GM21367 (cell line): ENCODE measurements around the gene OR6S1.

Experiments used
- ATAC-seq: cut with Tn5 transposase; IDR thresholded peaks from one replicate; pipeline ENCODE4 v1.9.1; 2021; ENCODE audit not compliant: unreplicated experiment

Gene OR6S1, protein sequence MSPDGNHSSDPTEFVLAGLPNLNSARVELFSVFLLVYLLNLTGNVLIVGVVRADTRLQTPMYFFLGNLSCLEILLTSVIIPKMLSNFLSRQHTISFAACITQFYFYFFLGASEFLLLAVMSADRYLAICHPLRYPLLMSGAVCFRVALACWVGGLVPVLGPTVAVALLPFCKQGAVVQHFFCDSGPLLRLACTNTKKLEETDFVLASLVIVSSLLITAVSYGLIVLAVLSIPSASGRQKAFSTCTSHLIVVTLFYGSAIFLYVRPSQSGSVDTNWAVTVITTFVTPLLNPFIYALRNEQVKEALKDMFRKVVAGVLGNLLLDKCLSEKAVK

DNA sequence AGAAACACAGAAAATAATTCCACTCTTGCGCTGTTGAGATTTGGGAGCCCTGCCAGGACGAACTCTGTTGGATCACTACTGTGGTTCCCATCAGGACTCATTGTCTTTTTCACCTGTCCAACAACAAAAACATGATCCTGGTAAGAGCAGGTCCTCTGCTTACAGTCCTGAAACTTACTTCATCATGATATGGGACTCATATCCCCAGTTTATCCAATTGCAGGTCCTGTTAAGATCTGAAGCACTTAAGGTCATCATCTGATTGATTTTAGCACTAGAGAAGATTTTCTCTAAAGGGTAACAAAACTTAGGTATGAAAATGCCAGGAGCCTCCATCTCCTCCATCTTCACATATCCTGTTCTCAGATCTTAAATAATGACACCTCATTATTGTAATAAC lies at the start of gene OR6S1:
Gene OR6S1, minus strand, starts transcription at position 101 of the 400 bp plus-strand sequence. Its CDS starts 0 bp downstream, at position 101.
- ATAC-seq: no peak

DNA sequence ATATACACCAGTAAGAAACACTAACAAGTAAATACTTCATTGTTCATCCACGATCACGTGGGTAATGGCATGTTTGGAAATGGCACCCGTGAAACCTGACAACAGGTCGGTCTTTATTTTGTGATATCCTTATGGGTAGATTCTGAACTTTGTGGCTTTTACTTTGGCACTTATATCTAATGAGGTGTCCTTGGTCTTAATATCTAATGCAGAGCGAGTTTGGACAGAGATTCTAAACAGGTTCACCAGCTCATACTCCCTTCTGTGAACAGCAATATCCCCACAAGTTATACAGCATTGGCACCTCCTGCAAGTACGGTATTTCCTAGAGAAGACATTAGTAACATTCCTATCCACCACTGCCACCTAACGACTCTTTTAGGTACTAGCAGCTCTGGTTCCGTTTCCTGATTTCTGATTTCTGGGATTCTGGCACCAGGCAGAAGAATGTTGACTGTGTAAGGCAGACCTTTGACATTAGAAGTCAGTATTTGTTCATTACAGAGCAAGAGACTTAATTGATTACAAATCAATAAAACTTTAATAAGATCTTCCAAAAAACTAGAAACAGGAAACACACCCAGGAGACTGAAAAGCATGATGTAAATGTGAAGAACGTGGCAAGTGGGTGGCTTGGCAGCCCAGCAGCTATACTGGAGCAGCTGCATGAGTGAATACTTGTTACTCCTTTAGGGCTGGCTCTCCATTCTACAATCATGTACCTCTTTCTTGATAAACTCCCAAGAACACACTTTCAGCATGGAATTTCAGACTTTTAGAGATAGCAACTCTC lies 49.6 kb upstream of the OR6S1 start:
- no peak for ATAC-seq

- ATAC-seq: no peak
These were observed 46.8 kb upstream of the OR6S1 start, which contains the start of gene ANG for GRCh38 chr14:20688167-20688839. Gene ANG (plus strand): TSS chr14:20688764. CDS start chr14:20693565, 4,801 bp downstream.

DNA sequence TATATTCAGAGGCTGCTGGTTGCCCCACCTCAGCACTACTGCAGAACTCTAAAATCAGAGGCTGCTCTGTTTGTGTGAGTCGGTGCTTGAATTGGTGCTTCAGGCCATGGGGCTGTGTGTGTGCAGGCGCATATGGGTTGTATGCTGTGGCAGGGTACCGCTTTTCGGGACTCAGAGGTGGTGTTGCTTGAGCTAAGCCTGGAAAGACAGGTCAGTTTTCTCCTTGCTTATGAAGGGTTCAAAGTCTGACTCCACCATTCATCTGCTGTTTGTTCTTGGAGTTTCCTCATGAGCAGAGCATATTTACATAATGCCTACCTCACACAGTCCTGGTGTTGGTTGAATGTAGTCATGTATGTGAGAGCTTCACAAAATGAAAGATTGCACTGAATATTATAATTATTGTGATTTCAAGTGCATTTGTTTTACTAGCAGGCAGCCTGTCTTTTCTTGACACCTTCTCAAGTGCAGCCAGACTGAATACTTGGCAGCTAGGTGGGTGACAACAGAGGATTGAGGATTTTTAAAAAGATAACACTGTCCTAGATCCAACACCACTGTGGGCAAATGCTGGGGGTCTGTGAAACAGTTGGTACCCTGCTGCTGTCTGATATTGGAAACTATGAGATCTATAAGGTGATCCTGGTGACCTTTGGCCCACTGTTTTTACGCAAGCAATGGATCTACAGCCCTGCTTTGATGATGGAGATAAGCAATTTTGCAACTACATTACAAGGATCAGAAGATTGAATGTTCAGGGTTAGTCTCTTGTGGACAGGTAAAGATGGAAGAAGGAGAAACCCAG lies 46.1 kb upstream of the OR6S1 start:
- ATAC-seq: no peak

DNA sequence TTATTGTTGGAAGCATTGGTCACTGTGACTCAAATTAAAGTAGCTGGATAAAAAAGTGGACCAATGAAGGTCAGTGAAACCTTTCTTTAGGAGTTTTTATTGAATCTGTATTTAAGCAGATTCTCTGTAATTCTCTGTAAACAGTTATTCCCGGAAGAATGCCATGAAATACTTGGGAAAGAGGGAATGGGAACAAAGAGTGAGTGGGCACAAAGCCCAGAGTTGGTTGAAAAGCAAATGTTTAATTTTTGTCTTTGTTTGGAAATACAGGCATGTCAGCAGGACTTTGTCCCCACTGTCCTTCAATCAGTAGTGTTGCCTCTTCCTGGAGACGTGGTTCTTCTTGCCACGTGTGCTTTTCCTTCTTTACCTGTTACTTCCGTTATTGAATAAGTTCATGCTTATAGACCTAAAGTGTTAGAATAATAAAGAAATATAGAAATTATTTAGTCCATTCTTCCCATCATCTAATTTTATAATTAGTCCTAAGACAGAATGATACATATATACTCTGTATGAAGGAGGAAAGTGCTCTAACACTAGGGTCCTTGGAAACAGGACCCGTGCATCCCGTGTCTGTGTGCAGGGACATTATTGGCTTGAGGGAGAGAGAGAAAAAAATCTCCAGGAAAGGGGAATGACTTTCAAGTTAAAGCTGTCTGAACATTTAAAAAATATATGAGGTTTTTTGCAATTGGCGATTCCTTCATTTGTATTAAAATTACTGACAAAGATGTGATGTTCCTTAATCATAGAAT lies 45.1 kb upstream of the OR6S1 start:
- ATAC-seq: no peak

DNA sequence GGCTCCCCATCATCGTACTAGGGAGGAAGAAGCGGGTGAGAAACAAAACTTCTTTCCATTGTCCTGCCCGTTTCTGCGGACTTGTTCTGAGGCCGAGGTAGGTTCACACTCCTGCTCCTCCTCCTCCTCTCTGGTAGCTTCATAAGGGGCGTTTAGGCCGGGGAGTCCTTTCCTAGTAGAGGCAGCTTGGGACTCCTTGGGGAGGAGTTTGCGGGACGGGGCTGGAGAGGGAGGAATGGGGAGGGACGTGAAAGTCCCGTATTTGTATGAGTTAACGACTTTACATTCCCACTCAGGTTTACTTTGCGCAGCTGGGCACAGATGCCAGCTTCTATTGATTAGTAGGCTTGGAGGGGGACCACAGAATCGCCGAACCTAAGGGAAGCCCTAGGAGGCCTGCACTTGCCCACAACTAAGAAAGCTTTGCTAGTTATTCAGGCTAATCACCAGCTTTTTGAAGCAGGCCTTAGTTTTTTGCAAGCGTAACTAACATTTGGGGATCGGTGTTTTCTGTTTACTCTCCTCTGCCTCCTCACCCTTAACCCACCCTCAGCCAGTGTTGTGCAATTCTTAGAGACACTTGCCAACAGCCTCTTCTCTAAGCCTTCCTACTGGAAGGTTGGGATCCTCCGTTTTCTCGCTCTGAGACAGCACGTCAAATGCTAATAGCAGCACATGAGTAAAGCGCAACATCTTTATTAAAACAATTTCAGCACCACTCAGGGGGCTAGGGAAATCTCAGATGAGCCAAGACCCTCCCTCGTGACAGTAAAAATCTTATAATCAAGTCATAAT lies 43.4 kb upstream of the OR6S1 start:
- no peak for ATAC-seq

DNA sequence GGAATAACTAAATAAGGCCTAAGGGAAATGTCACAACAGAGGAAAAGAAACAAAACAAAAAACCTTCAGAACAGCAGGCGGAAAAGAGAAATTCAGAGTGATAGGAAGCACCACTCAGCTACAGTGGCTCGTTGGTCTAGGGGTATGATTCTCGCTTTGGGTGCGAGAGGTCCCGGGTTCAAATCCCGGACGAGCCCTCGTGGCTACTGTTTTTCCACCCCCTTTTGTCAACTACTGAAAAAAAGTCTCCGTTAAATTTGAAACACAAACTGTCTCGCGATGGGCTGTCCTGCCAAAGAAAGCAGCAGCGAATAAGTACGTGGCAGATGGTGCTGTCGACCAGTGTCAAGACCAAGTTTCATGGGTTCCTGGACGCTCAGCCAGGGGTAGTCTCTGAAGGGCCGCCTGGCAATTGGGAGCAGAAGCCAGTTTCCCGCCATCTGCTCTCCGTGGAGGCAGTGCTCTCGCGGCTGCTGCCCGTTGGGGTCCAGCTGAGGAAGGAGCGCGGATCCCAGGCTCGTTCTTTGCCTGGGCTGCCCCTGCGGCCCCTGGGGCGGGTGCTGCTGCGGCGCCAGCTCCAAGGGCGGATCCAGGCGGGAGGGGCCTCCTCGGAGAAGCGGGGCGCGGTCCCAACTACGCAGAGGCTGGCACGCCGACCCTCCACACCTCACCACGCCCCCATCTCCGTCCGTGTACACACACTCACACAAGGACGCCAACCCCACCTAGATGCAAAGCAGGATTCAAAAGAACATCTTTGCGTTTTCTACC lies 42.6 kb upstream of the OR6S1 start, which contains the start of gene RNASE4:
Gene RNASE4, plus strand, starts transcription at position 670 of the 771 bp plus-strand sequence. CDS start 14,812 bp downstream, outside the sequence.
- ATAC-seq: peak; percentile 29

- peak; percentile 21 for ATAC-seq
These were observed 41.8 kb upstream of the OR6S1 start for GRCh38 chr14:20683125-20683890.

DNA sequence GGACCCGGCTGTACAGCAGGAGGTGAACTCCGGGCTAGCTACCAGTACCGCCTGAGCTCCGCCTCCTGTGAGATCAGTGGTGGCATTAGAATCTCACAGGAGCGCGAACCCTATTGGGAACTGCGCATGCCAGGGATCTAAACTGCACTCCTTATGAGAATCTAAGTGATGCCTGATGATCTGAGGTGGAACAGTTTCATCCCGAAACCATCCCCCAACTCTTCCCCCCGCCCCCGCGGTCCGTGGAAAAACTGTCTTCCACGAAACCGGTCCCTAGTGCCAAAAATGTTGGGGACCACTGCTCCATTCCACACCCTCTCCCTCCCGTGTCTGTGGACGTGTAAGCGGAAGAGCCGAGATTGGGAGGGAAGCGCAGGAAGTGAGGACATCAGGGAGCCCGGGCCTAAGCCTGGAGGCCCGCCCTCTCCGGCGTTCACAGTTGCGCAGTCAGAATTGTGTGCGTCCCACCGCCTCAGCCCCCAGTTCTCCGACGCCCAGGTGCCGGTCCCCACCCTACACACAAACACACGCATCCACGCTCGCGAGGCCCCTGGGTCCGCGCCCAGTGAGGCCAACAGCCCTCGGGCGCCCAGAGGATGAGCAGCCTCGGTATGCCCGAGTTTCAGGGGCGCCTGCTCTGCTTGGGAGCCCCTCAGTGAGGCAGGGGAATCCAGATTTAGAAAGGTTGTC lies 41.1 kb upstream of the OR6S1 start:
- ATAC-seq: peak; percentile 29

DNA sequence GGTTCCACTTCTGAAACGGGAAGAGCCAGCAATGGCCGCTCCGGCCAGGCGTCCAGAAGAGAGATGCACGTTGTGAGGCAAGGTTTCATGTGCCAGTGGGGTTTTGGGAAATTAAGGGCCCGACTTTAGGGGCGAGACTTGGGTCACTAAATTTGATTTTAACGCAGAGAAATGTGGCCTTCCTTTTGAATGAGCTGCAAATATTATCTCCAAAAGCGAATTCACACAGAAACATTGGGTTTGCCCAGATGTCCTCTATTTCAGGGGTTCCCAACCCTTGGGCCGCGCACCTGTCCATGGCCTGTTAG lies 40.6 kb upstream of the OR6S1 start:
- no peak for ATAC-seq

DNA sequence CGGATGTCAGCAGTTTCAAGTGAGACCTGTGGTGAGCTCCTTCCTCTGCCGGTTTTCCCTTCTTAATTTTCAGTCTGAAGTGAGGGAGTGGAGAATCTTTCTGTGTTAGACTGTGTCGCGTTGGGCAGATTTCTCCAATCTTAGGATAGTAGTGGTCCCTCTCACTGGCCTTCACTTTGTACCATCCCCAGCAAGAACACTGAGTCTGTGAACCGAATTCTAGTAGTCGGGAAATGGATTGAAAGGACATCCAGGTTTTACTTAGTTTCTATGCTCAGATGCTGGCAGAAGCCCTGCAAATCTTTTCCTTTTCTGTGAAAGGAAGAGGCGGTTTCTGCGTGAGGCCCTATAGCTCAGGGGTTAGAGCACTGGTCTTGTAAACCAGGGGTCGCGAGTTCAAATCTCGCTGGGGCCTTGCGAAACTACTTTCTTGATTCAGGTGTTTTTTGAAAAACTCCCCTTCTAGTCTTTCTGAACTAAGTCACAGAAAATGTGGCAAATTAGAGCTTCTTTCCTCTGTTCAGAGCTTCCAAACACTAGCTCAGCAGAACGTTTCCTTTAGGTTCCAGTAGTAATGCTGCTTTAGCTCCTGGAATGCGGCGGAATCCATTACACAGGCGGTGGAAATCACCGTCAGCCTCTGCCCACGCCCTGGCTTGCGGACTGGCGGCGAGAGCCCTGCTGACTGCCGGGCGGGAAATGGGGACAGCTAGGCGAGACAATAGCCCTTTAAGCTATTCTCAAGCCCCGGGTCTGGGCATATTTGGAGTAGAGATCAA lies 40.0 kb upstream of the OR6S1 start:
- ATAC-seq: peak; percentile 26

DNA sequence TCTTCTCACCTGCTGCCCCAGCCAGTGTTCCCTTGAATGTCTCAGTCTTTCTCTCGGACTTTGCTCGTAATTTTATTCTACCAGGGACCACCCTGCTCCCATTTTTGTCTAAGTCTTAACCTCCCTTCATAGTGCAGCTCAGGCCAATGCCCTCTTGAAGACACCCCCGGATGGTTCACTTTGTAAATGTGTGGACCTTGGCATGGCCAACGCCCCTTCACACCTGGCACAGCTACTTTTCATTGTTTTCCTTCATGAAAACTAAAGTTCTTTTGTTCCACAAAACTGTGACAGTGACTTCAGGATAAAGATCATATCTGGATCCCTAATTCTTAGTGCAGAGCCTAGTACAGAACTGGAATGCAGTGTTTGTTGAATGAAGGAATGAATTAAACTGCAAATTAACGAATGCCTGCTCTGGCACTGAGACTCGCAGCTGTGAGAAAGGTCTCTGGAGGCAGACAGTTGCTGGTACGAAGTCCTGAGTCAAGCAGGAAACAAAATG lies 39.4 kb upstream of the OR6S1 start:
- no peak for ATAC-seq

DNA sequence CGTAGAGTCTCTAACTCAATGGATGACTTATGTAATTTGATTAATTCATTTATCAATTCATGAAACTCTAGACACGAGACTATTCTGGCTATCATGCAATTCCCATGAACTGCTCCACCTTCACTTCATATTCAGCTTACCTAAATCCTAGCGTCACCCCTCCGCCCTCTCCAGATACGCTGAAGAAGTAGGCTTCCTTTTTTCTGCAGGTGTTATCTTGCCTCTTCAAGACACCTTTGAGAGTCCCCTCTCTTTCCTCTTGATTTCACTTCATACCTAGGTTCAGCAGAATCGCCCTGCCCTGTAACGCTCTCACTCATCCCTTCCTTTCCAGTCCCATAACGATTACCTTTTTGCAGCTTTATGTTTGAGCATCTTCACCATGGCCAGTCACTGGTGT lies 38.9 kb upstream of the OR6S1 start:
- no peak for ATAC-seq

- no peak for ATAC-seq
These were observed 38.4 kb upstream of the OR6S1 start for GRCh38 chr14:20679907-20680306.

- ATAC-seq: no peak
These were observed 34.6 kb upstream of the OR6S1 start for GRCh38 chr14:20676072-20676471.

GRCh38 chr14:20675669-20676068 lies 34.2 kb upstream of the OR6S1 start:
- no peak for ATAC-seq
